Measurements from ENCODE around the gene RHBDF1.

Gene RHBDF1, protein sequence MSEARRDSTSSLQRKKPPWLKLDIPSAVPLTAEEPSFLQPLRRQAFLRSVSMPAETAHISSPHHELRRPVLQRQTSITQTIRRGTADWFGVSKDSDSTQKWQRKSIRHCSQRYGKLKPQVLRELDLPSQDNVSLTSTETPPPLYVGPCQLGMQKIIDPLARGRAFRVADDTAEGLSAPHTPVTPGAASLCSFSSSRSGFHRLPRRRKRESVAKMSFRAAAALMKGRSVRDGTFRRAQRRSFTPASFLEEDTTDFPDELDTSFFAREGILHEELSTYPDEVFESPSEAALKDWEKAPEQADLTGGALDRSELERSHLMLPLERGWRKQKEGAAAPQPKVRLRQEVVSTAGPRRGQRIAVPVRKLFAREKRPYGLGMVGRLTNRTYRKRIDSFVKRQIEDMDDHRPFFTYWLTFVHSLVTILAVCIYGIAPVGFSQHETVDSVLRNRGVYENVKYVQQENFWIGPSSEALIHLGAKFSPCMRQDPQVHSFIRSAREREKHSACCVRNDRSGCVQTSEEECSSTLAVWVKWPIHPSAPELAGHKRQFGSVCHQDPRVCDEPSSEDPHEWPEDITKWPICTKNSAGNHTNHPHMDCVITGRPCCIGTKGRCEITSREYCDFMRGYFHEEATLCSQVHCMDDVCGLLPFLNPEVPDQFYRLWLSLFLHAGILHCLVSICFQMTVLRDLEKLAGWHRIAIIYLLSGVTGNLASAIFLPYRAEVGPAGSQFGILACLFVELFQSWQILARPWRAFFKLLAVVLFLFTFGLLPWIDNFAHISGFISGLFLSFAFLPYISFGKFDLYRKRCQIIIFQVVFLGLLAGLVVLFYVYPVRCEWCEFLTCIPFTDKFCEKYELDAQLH

DNA sequence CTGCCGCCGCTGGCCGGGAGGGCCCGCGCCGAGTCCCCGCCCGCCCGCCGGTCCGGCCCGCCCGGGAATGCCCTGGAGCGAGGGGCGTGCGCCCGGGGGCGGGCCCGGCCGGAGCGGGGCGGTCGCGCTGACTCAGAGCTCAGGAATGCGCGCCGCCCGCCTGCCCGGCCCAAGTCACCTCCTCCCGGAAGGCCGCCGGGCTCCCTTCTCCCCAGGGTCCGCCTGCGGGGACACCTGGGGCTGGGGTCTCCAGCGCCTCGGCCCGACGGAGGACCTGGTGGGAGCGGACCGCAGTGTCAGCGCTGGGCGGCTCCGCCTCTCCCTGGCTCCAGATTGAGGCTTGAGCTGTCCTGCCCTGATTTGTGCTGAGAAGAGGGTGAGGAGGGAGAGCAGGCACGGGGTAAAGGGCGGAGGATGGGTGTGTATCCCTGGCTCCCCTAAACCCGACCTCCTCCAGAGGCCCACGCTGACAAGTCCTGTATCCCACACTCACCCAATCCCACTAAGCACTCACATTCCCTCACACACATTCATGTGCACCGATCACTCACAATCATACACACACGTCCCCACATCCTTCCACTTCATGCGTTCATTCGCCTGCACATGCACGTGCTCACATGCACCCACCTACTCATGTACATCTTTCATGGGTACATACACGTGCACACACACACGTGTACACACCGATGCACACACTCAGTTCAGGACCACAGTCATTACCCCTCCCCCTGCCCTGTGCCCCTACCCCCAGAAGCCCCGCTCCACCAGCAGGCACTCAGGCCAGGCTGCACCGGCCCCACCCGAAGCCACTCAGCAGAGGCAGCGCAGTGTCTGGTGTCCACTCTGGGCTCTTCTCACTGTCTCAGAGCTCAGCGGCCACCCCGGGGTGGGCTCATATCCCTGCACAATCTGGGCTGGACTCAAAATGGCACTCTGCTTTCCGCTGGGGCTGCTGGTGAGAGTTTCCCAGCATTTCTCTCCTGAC lies at the start of gene RHBDF1:
TSS of gene RHBDF1 (minus strand) at position 71 of the 988 bp plus-strand sequence. CDS start 7,616 bp downstream, outside the sequence.
- peak; percentile 60 for DNase-seq (ENCODE audit: low read depth)
- TF ChIP-seq, protein P1, sequence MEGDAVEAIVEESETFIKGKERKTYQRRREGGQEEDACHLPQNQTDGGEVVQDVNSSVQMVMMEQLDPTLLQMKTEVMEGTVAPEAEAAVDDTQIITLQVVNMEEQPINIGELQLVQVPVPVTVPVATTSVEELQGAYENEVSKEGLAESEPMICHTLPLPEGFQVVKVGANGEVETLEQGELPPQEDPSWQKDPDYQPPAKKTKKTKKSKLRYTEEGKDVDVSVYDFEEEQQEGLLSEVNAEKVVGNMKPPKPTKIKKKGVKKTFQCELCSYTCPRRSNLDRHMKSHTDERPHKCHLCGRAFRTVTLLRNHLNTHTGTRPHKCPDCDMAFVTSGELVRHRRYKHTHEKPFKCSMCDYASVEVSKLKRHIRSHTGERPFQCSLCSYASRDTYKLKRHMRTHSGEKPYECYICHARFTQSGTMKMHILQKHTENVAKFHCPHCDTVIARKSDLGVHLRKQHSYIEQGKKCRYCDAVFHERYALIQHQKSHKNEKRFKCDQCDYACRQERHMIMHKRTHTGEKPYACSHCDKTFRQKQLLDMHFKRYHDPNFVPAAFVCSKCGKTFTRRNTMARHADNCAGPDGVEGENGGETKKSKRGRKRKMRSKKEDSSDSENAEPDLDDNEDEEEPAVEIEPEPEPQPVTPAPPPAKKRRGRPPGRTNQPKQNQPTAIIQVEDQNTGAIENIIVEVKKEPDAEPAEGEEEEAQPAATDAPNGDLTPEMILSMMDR (conservative IDR thresholded peaks at IDR 0.05; ENCODE audit: low read depth, low read length) = no peak
- peak within 1 kb of the TSS; percentile 70 for H3K4me3 ChIP-seq (ENCODE audit: low read depth, low read length)

DNA sequence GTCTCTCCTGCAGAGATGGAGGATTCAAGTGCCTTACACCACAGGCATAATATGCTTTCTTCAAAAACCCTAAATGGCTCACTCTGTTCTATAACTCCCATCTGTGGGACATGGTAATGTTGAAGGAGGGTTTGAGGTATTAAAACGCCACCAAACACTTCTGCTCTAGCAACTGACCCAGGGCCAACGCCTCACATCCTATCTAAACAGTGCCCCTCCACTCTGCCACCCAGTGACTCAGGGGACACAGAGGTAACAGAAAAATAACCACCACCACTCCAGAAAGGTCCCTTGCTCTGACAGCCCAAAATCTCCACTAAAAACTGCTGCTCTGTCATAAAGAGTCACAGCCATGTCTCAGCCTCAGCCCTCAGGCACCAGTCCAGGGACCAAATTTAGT lies 48.3 kb upstream of the RHBDF1 start:
- H3K4me3 ChIP-seq (ENCODE audit: low read depth, low read length) = no peak overlapping the region

DNA sequence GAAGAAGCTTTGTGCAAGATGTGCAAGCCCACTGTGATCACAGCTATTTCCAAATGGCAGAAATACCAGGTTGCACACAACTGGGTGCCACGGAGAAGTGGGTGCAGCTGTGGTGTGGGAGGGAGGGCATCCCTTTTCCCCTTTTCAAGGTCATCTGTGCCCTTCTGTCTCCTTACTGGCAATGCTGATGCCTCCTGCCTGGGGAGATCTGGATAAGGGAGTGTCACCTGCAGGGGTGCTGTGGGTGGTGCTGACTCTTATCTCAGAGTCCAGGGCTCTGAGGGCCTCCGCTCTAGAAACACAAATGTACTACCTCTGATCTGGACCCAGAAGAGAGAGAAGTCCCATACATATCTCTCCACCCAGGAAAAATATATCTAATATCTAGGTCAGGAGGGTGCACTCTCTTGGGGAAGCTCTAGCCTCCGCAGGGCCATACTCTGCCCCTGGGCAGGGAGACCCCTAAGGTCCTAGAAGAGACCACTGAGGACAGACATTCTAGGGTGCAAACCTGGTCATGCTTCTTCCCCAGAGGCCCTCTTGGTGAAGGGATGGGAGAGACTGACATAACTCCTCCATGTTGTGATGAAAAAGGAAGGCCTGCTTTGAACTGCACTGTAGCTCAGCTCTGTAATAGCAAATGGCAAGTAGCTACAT lies 47.5 kb upstream of the RHBDF1 start:
- TF ChIP-seq, protein P1 (conservative IDR thresholded peaks at IDR 0.05; ENCODE audit: low read depth, low read length) = no peak

More for the DNA sequence above, 48.3 kb upstream of the RHBDF1 start:
- TF ChIP-seq, protein P1 (conservative IDR thresholded peaks at IDR 0.05; ENCODE audit: low read depth, low read length) = no peak
- DNase-seq (ENCODE audit: low read depth) = no peak

DNA sequence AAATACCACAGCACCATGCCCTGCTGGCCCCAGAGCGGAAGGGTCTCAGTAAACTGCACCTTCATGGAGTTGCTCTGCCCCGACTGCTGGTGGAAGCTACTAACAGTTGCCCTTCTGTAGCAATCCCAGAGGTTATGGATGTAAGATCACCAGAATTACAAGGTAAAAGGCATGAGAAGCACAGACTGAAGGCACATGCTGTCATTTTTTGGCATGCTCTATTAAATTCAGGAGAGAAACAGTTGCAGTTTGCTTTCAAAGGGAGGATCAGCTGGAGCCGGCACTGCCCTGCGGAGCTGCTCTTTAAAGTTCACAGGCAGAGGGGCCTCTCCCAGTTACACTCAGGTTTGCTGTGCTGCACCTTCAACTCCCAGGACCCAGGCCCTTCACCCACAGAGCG lies 46.9 kb upstream of the RHBDF1 start:
- DNase-seq (ENCODE audit: low read depth) = no peak
- TF ChIP-seq, protein P1 (conservative IDR thresholded peaks at IDR 0.05; ENCODE audit: low read depth, low read length) = no peak
- H3K4me3 ChIP-seq (ENCODE audit: low read depth, low read length) = no peak overlapping the region

More for the DNA sequence above, 47.5 kb upstream of the RHBDF1 start:
- no peak for DNase-seq (ENCODE audit: low read depth)
- H3K4me3 ChIP-seq (ENCODE audit: low read depth, low read length) = no peak overlapping the region

DNA sequence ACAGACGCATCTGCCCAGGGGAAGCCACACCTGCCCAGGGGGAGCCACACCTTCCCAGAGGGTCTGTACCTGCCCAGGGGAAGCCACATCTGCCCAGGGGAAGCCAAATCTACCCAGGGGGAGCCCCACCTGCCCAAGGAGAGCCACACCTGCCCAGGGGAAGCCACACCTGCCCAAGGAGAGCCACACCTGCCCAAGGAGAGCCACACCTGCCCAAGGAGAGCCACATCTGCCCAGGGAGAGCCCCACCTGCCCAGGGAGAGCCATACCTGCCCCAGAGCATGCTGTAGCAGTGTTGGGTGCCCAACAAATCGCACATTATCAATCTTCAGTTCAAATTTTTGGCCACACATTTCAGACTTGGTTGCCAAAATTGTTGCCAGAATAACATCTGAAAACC lies 46.4 kb upstream of the RHBDF1 start:
- TF ChIP-seq, protein P1 (conservative IDR thresholded peaks at IDR 0.05; ENCODE audit: low read depth, low read length) = no peak
- no peak overlapping the region for H3K4me3 ChIP-seq (ENCODE audit: low read depth, low read length)
- DNase-seq (ENCODE audit: low read depth) = no peak
